HG03460 (cell line): ENCODE data around the gene KLRG1.

Source experiments
- ATAC-seq: cut with Tn5 transposase; IDR thresholded peaks from one replicate; pipeline ENCODE4 v1.9.1; 2021; ENCODE audit not compliant: unreplicated experiment

The KLRG1 gene

DNA sequence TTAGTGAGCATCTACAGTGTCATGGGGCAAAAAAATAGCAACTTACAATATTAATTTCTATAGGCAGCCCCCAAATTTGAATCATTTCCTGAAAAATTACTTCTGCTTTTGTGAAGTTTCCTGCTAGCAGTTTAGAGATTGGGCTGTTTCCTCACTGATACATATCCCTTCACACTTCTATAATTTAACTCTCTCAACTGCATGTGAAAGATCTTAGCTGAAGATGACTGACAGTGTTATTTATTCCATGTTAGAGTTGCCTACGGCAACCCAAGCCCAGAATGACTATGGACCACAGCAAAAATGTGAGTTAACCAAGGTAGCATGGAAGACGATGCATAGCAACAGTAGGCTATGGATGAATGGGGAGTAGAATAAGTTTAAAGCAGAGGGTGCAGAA, at the start of gene KLRG1:
TSS of gene KLRG1 (plus strand) at position 134 of the 400 bp plus-strand sequence. CDS start at position 224, 90 bp downstream.
- no peak for ATAC-seq

DNA sequence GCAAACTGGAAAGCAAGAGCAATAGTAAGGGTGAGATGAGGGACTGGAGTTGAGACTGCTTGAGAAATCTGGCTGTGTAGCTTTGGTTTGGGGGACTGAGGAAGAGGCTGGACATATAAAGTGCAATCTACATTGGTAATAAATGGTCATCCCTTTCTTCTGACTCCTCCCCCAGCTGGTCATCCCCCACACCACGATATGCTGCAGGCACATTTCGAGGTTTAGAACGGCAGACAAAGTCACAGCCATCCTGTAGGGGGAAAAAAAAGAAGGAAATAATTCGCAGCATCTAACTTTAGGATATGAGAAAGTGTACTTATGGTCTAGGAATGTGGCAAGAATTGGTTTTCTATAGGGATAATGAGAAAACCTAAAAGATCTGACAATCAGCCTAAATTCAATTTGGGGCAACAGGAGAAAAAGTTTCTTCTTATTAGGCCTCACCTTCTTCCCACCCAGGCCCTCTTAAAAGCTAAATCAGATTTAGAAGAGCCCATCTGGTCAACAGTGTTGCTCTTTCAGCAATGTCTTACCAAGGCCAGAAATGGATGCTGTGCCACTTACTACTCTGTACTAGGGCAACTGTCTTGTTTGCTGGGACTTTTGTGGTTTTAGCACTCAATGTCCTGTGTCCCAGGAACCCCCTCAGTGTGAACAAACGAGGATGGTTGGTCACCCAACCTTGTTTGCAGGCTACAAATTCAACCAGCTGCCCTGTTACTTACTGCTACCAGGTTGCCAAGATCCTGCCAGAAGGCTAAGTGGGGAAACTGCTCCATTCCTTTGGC, 47.5 kb upstream of the KLRG1 start:
- no peak for ATAC-seq

DNA sequence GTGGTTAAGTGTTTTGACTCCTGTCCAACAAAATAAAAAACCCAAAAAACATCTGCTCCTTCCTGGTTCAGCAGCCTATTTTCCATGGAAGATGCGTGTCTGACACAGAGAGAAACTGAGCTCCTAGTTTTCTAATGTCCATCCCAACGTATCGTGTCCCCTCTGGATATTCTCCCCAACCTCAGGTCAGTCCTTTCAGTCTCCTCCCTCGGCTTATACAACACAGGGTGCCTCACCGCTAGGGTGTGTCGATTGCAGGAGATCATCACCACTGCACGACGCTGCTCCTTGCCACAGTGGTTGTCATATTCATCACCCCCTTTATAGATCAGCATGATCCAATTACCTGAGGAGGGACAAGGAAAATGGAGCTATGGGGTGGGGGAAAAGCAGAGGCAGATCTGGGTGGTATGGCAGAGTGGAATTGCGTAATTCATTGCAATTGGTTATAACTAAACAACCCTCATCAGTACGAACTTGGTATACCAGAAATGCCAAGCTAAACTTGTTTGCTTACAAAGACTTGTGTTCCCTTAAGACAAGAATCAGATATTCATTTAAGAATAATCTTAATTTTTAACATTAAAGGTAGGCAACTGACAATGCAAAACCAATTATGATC, 45.7 kb upstream of the KLRG1 start:
- no peak for ATAC-seq

GRCh38 chr12:8946733-8947132, 42.6 kb upstream of the KLRG1 start:
- no peak for ATAC-seq

DNA sequence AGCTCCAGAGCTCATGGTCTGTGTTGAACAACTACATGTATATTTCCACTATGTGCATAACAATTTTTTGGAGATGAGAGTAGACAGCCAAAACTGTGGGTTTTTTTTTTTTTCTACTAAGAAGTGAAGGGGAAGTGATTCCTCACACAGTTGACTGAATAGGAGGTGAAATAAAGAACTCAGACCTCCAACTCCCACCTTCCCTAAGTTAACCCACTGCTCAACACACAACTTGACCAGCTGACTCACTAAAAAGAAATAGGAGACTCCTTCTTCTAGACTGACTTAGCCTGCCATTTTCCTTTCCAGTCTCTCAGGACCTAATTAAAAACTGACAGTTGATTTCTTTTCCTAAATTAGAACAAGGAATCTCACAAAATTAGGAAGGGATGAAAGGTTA, 41.6 kb upstream of the KLRG1 start:
- no peak for ATAC-seq

GRCh38 chr12:8948701-8949341, 40.5 kb upstream of the KLRG1 start:
- ATAC-seq, result no peak

DNA sequence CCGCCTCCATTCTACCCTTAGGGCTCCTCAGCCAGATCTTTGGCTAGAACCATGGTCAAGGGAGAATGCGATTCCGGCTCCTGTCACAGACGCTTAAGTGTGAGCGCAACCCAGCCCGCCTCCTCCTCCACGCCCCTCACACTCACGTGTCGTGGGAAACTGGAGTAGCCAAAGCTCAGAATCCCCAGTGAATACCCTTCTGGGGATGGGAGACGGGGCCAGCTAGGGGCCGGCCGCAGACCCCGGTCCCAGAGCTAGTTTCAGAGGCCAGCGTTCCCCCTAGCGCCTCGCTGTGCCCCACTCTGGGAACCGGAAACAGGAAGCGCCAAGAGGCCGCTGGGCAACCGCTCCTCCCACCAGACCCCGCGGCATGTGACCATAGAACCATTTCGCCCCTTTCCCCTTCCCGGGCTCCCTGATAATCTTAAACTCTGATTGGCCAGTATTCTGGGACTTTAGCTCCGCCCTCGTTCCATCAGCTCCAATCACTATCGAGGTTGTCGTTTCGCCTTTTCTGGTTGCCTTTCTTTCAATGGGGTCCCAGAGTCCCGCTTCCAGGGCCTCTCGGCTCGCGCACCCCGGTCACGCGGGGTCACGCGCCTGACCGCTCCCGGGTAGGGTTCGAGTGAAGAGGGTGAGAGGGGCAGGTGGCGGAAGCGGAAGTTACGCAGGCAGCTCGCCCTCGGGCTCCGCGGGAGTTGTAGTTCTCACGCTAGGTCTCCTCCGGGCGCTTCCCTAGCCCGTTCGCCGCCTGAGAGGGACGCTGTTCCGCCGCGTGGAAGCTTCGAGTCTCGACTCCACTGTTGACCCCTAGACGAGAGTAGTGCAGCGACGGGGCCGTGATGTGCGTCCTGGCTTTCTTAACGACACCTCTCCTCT, 39.8 kb upstream of the KLRG1 start, which contains the start of gene M6PR:
TSS of gene M6PR (minus strand) at position 304 of the 879 bp plus-strand sequence. CDS start 3,241 bp downstream, outside the sequence.
- peak; percentile 81 for ATAC-seq

DNA sequence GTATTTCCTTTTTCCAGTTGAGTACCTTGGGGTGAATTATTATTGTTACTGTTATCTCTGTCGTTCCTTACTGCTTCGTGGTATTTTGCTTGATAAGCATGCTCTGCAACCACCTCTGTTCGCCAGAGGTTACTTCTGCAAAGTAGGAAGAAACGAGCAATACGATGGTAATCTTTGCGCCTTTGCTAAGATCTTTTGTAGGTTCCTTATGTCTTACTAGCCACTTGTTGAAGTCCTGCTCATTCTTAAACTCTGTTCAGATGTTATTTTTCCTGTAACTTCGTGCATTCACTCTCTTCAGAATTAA, 39.2 kb upstream of the KLRG1 start:
- no peak for ATAC-seq

- ATAC-seq, result no peak
These were observed 38.5 kb upstream of the KLRG1 start for GRCh38 chr12:8950702-8951478.

DNA sequence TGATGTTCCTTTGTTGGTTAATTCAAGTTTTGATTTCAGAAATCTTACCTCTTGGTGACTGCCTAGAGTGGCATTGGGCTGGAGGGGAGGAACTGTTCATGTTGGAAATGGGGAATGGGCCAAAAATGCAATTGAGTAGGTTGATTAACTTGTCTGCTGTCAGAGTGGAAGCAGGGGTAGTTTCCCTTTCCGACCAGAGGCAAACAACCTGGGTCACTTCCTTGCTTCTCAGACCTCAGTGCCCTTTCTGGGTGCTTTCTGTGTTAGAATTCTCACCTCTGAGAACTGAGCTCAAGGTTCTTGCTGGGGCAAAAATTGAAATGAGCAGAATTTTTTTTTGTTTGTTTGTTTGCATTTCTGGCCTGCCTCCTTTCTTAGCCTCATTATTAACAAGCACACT, 37.6 kb upstream of the KLRG1 start:
- ATAC-seq, result no peak

GRCh38 chr12:8953773-8954402, 35.5 kb upstream of the KLRG1 start:
- ATAC-seq, result no peak

GRCh38 chr12:8956073-8956472, 33.3 kb upstream of the KLRG1 start:
- no peak for ATAC-seq

GRCh38 chr12:8956772-8957171, 32.6 kb upstream of the KLRG1 start:
- no peak for ATAC-seq

DNA sequence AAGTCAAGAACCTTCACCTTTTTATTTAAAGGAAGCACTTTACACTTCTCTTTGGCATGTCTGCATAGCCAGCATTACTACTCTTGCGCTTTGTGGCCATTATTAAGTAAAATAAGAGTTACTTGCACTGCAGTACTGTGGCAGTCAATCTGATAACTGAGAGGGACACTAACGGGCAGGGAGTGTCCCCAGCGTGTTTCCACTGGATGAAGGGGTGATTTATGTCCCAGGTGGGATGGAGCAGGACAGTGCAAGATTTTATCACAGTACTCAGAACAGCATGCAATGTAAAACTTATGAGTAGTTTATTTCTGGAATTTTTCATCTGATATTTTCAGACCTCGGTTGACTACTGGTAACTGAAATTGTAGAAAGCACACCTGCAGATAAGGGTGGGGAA, 31.8 kb upstream of the KLRG1 start:
- no peak for ATAC-seq

DNA sequence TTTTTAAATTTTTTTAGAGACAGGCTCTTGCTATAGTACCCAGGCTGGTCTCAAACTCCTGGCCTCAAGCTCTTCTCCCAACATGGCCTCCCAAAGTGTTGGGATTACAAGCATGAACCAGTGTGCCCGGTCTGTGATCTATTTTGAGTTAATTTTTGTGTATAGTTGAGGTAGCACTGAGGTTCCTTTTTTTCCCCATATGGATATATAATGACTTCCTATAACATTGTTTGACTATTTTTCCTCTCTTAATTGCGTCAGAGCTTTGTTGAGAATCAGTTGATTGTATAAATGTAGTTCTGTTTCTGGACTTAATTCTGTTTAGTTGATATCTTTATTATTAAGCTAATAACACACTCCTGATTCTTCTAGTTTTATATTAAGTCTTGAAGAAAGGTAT, 31.3 kb upstream of the KLRG1 start:
- ATAC-seq, result no peak

DNA sequence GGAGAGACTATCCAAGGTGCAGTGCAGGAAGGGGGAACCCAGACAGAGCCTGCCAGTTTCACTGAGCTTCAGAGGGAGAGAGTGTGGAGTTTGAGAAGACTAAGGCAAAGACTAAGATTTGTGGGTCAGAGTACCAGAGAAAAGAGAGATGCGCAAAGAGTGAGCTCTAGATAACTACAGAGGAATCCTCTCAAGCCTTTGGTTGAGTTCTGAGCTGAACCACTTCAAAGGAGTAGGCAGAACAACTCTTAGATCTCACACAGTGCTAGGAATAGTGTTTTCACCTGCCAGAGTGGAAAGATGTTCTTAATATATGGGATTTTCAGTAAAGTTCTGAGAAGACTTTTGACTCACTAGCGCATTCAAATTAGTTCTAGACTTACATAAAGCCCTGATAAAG, 29.2 kb upstream of the KLRG1 start:
- no peak for ATAC-seq

GRCh38 chr12:8968761-8969160, 20.6 kb upstream of the KLRG1 start:
- no peak for ATAC-seq

DNA sequence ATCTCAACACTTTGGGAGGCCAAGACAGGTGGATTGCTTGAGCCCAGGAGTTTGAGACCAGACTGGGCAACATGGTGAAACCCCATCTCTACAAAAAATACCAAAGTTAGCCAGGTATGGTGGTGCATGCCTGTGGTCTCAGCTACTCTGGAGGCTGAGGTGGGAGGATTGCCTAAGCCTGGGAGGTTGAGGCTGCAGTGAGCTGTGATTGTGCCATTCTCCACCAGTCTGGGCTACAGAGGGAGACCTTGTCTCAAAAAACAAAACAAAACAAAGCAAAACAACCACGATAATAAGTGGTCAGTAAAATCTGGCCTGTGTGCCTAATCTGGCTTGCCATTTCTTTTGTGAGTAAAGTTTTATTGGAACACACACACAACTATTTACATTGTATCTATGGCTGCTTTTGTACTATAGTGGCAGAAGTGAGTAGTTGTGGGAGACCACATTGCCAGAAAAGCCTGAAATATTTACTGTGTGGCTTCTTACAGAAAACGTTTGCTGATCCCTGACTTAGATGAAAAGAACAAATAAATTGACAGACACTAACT, 19.4 kb upstream of the KLRG1 start:
- no peak for ATAC-seq

- ATAC-seq, result no peak
These were observed 18.9 kb upstream of the KLRG1 start for GRCh38 chr12:8970432-8970831.

GRCh38 chr12:8980137-8980536, 9.2 kb upstream of the KLRG1 start:
- no peak for ATAC-seq
